ENCODE results near the gene DCAF15.

DCAF15 gene

GRCh38 chr19:13976446-13976845, 24.1 kb downstream of the DCAF15 start:
- DNase-seq (ENCODE audit: low read depth in 3 of 3) = no peak

DNA sequence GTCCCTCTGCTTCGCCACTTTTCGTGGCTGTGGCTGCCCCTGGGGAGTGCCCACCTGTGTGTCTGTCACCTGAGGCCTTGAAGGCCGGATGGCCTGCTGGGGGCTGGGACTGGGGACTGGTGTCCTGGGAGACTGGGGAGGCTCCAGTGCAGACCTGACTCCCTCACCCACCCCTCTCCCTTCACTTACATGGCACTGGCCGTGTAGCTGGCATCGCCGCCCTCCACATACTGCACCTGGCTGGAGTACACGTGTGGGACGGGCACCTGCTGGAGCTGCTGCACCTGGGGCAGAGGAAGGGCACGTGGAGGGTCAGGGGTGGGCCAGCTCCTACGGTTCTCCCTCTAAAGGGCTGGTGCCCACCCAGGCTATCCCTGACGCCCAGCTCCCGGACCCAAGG, 25.5 kb downstream of the DCAF15 start:
- no peak for DNase-seq (ENCODE audit: low read depth in 3 of 3)

GRCh38 chr19:13978351-13979243, 26.3 kb downstream of the DCAF15 start:
- no peak for DNase-seq (ENCODE audit: low read depth in 3 of 3)

- DNase-seq (ENCODE audit: low read depth in 3 of 3) = no peak
Measured at GRCh38 chr19:13979244-13979615, 26.9 kb downstream of the DCAF15 start.

DNA sequence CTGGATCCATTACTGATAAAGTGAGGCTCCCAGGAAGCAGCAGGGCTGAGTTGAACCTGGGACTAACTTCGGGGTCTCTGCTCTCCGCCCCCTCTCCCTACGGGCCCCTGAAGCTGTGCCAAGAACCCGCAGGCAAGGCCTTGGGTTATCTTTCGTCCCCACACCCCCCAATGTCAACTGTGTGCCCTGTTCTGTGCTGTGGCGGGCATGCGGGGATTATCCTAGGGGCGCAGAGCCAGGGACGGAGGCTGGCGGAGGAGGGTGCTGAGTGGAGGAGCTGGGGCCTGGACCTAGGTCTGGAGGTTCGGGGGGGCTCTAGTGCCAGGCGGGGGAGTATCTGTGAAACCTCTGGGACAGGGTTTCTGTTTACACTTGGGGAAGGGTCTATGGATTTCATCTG, 27.4 kb downstream of the DCAF15 start:
- DNase-seq (ENCODE audit: low read depth in 3 of 3) = no peak

DNA sequence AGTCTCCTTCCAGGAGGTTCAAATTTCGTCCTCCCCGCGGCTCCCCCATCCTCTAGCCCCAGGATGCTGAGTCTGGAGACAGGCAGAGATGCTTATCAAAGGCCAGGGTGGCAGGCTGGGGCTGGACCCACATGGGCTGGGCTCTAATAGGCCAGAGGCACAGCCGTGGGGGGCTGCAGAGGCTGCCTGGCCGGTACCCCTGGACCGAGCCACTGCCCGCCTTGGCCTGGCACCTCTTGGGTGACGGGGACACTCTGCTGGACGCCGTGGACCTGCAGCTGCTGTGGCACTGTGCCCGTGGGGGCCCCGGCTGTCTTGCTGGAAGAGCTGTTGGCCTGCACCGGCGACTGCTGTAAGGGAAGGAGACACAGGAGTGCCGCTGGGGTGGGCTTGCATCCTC, 28.0 kb downstream of the DCAF15 start:
- no peak for DNase-seq (ENCODE audit: low read depth in 3 of 3)

GRCh38 chr19:13981021-13981420, 28.7 kb downstream of the DCAF15 start:
- no peak for DNase-seq (ENCODE audit: low read depth in 3 of 3)

GRCh38 chr19:13981467-13981866, 29.2 kb downstream of the DCAF15 start:
- DNase-seq (ENCODE audit: low read depth in 3 of 3) = no peak

GRCh38 chr19:13981988-13982501, 29.7 kb downstream of the DCAF15 start:
- DNase-seq (ENCODE audit: low read depth in 3 of 3) = no peak

DNA sequence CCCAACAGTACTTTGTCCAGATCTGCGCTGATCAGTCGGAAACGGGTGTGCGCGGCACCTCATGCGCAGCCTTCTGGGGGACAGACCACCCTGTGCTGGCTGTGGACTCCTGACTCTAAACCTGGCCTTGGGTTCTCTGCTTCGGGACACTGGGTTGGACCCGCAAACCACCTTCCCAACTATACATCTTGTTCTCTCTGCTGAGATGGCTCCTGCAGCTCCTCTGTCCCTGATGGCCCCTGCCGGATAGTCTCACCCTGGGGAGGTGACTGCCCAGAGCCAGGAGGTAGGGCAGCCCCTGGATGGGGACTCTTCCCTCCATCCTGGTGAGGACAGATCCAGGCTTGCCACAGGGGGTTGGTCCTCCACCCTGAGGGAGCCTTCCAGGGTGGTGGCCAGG, 30.5 kb downstream of the DCAF15 start:
- no peak for DNase-seq (ENCODE audit: low read depth in 3 of 3)

DNA sequence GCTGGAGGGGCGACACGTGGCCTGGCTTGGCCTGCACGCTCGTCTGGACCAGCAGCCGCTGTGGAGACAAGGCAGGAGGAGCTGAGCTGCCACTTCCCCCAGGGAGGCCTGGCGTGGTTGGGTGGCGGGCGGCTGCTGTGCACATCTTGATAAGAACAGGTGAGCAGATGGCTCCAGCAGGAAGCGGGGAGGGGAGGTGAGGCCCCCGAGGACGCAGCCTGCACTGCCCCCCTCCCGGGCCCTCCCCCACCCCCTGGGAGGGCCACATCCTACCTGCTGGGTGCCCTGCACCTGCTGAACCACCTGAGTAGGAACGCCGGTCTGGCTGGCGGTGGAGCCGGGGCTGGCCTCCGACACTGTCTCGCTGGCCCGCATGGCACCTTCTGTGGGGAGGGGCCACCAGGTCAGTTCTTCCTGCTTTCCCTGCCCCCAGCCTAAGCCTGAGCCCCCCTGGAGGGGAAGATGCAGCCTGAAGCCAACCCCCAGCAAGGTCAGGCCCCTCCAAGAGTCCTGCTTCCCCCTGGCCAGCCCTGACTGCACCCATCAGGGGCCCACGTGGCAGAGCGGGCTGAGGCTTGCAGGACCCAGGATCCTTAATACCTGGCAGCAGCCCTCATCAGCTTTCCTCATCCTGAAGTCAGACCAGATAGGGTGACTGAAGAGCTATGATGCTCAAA, 31.0 kb downstream of the DCAF15 start:
- DNase-seq (ENCODE audit: low read depth in 3 of 3) = no peak

DNA sequence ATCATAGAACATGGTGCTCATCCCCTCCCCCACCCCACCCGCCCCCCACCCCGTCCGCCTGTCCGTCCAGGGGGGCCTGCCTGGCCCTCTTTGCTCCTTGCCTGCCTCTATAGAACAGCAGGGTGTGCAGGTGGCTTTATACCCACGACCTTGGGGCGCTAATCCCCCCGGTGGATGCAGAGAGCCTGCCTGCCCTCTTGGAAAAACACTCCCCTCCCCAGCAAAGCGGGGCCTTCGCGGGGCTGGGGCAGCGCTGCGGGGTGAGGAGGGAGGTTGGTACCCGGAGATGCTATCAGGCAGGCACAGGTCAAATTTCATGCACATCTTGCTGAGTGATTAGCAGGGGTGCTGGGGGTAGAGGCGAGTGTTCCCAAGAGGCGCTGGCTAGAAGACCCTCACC, 31.9 kb downstream of the DCAF15 start:
- no peak for DNase-seq (ENCODE audit: low read depth in 3 of 3)

DNA sequence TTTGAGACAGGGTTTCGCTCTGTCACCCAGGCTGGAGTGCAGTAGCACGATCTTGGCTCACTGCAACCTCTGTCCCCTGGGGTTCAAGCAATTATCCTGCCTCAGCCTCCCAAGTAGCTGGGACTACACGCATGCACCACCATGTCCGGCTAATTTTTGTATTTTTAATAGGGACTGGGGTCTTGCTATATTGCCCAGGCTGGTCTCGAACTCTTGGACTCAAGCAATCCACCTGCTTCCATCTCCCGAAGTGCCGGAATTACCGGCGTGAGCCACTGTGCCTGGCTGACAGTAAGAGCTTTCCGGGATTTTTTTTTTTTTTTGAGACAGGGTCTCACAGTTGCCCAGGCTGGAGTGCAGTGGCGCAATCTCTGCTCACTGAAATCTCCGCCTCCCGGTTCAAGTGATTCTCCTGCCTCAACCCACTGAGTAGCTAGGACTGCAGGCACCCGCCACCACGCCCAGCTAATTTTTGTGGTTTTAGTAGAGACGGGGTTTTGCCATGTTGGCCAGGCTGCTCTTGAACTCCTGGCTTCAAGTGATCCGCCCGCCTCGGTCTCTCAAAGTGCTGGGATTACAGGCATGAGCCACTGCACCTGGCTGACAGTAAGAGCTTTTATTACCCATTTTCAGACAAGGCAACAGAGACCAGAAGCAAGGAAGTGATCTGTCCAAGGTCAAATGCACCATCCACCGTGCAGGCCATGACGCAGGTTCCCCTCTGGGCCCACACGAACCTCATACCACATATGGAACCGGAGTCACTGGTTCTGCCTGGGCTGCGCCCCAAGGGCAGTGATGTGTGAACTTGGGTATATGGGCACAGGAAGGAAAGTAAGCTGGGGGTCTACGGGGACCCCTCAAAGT, 32.8 kb downstream of the DCAF15 start:
- DNase-seq (ENCODE audit: low read depth in 3 of 3) = no peak

DNA sequence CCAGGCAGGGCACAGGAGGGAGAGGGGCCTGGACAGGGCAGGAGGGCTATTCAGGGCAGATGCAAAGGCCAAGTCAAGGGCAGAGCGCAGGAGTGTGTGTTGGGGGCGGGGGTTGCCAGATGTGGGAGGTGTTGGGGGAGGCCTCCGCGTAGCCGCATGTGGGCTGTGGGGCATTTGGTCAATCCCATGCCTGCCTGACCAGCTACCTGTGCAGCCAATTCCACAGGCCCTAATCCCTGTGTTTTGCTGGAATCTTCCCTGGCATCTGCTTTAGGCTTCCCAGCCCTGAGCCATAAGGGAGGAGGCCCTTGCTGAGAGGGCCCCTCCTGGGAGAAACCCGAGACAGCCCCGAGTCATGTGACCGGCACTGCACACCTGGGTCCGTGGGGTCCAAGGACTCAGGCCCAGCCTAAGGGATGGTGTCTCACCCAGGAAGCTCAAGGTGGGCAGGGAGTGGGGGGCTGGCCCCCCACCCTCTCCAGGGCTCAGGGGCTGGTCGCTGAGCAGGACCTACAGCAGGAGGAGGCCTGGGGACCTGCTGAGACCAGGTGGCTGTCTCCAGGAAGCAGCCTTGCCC, 33.5 kb downstream of the DCAF15 start:
- DNase-seq (ENCODE audit: low read depth in 3 of 3) = no peak

GRCh38 chr19:13986348-13986904, 34.1 kb downstream of the DCAF15 start:
- peak; percentile 94 to 99 (median 99) for DNase-seq (ENCODE audit: low read depth in 3 of 3)

GRCh38 chr19:13987101-13987890, 35.0 kb downstream of the DCAF15 start:
- DNase-seq (ENCODE audit: low read depth in 3 of 3) = no peak

DNA sequence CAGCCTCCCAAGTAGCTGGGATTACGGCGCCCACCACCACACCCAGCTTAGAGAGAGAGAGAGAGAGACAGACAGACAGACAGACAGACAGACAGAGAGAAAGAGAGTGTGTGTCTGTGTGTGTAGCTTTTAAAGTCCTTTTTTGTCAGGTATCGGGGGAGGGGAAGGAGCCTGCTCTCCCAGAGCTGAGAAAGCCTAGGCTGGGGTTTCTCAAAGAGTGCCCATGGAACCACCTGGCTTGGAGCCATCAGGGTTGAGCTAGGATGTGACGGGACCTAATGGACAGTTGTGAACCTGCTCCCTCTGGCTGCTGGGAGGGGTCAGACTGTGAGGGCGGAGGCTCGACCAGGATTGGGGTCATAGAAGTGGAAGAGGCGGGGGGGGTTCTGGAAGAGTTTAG, 37.2 kb downstream of the DCAF15 start:
- no peak for DNase-seq (ENCODE audit: low read depth in 3 of 3)

- DNase-seq (ENCODE audit: low read depth in 3 of 3) = no peak
Measured at GRCh38 chr19:13990085-13990484, 37.8 kb downstream of the DCAF15 start.

GRCh38 chr19:13992025-13992424, 39.7 kb downstream of the DCAF15 start:
- DNase-seq (ENCODE audit: low read depth in 3 of 3) = no peak

DNA sequence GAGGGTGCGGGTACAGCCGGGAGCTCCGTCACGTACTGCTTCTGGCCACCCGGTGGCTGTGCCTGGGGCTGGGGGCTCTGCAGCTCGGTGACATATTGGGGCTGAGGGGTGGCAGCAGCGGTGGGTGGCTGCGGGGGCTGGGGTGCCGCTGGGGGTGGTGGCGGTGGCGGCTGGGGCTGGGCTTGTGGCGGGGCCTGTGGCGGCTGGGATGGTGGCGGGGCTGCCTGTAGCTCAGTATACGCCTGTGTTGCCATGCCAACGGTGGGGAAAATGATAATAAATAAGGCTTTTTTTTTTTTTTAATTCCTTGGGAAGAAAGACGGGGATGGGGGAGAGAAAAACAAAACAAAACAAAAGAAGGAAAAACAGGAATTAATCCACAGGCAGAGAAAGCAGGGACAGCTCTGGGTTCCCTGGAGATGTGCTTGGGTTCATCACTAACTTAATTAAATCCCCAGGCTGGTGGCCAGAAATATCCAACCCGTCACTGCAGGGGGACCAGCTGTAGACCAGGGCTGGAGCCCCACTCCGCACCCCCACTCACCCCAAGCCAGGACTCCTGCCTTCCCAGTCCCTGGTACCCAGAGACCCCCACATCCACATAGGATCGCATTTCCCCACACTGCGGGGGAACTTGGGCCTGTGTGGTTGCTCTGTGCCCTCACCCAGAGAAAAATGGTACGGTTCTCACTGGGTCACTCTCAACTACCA, 41.4 kb downstream of the DCAF15 start:
- DNase-seq (ENCODE audit: low read depth in 3 of 3) = no peak

Measured in stimulated activated CD4-positive, alpha-beta T cell treated with anti-CD3 and anti-CD28 coated beads, TNF-alpha, amount 100 ng/mL, for 4 hours (primary cell).